GM12801 (cell line): ENCODE results near the gene IPO4.

ENCODE experiments used
- CTCF ChIP-seq: IDR thresholded peaks from one replicate; pipeline ENCODE4 v1.5.1; 2011; ENCODE audit warnings: control low read depth; ENCODE audit not compliant: insufficient read length; ENCODE audit errors: extremely low read depth

IPO4 gene

GRCh38 chr14:24147761-24148428 lies 40.7 kb downstream of the IPO4 start:
- TF ChIP-seq CTCF, result no peak

GRCh38 chr14:24146978-24147760 lies 41.4 kb downstream of the IPO4 start, which contains the start of gene RNF31:
RNF31 (plus strand) TSS chr14:24147498; CDS start chr14:24147699, 201 bp downstream.
- no peak for TF ChIP-seq CTCF

GRCh38 chr14:24146453-24146977 lies 42.1 kb downstream of the IPO4 start, which contains the start of gene PSME2:
PSME2 (minus strand) TSS chr14:24146610; CDS start chr14:24146581, 29 bp downstream.
- no peak for TF ChIP-seq CTCF

- TF ChIP-seq CTCF, result no peak
Observed at GRCh38 chr14:24145690-24146452, 42.7 kb downstream of the IPO4 start.

GRCh38 chr14:24145219-24145618 lies 43.4 kb downstream of the IPO4 start:
- no peak for TF ChIP-seq CTCF

- no peak for TF ChIP-seq CTCF
Observed at GRCh38 chr14:24144451-24144850, 44.2 kb downstream of the IPO4 start.

GRCh38 chr14:24143511-24143910 lies 45.1 kb downstream of the IPO4 start:
- TF ChIP-seq CTCF, result no peak
